ENCODE results near the gene LPO. TPM values are rescaled to one million over a fixed set of nuclear protein-coding genes. Genes with fewer than 3 reads are reported as not detected.

Gene LPO
- total and polyA plus RNA-seq, 9 of the 15 experiments (the other 6 are each of a cell fraction or from before 2014, with no cell fraction given) = 0.07 to 0.11 TPM; not detected in 7

DNA sequence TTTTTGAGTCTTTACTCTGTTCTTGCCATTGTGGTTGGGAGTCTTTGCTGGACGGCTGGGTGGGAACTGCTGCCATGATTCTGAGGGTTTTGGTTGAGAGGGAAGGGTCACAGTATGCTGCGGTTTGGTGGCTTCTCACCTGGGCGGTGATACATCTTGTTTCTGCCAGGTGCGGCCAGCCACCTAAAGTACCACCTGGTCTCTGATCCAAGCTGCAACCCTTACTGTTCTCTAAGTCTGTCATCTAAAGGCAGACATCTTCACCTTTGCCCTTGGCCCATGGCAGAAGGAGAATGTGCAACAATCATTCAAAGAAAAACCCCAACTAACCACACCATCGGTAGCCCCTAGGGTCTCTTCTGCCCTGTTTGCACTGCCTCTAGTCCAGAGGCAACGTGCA lies 62.0 kb downstream of the LPO start:
- Histone ChIP-seq H3K4me3 (no peak overlapping the region), H3K9ac (ENCODE audit: insufficient read depth in 1 of 2, low read depth in 2 of 2, low read length in 2 of 2) (no peak overlapping the region), H4K20me1 (replicated peaks; ENCODE audit: control insufficient read depth, insufficient read depth, low read length) (no peaks in the 10 kb centered on the region), H3K9me1 (ENCODE audit: control insufficient read depth, insufficient read depth, low read length) (peaks cover 11% of the 10 kb centered on the region), H3K36me3 (ENCODE audit: control insufficient read depth, insufficient read depth, low read length) (no peaks in the 10 kb centered on the region), H3K4me2 (ENCODE audit: insufficient read depth, low read length) (no peak overlapping the region), H3K4me1 (replicated peaks in 1 of 2; ENCODE audit: control insufficient read depth in 2 of 2, insufficient read depth in 2 of 2, low read length in 2 of 2) (peaks cover 4 to 12% of the 10 kb centered on the region in 2 experiments; a peak in 2 of 5 replicates), H3K9me3 (replicated peaks; ENCODE audit: control insufficient read depth, insufficient read depth, low read depth, low read length) (no peaks in the 10 kb centered on the region), H3K27ac (ENCODE audit: extremely low read depth, low read depth, low read length) (no peak overlapping the region), H3K79me2 (ENCODE audit: control insufficient read depth, insufficient read depth, low read length) (no peaks in the 10 kb centered on the region), H3K27me3 (ENCODE audit: control insufficient read depth in 2 of 2, insufficient read depth in 2 of 2, low read length in 2 of 2) (no peaks in the 10 kb centered on the region), H2AFZ (ENCODE audit: low read depth, low read length) (no peak overlapping the region)
- WGBS (ENCODE audit: insufficient coverage, low coverage, missing lambda C conversion rate) = 21% methylated on average over 6 of the region's 6 CpGs
- no peak for TF ChIP-seq ZNF23 (CRISPR knock-in tag; IDR thresholded peaks at IDR 0.05)
- TF ChIP-seq TARDBP (IDR thresholded peaks at IDR 0.05) = no peak
- TF ChIP-seq SRSF3 (IDR thresholded peaks at IDR 0.05; ENCODE audit: insufficient read depth, low read length) = no peak
- intact Hi-C loops (cut with micrococcal nuclease) (no loop called here), in situ Hi-C loops (cut with MboI) (no loop called here)
- BruUV-seq (replicated peaks) = no TSS peak
- no peak for DNase-seq (ENCODE audit: extremely low read depth in 1 of 4, low spot score in 3 of 4)
- no peak for FAIRE-seq
- ATAC-seq = no peak
- POLR2A ChIA-PET = interaction anchor here (0.5 kb wide), 1 partner anchor 10 kb away, joined by 3 read pairs; no protein-coding TSS in a partner anchor
- CTCF ChIA-PET (ENCODE audit: low intra/inter-chr PET ratio) = no interaction called here

DNA sequence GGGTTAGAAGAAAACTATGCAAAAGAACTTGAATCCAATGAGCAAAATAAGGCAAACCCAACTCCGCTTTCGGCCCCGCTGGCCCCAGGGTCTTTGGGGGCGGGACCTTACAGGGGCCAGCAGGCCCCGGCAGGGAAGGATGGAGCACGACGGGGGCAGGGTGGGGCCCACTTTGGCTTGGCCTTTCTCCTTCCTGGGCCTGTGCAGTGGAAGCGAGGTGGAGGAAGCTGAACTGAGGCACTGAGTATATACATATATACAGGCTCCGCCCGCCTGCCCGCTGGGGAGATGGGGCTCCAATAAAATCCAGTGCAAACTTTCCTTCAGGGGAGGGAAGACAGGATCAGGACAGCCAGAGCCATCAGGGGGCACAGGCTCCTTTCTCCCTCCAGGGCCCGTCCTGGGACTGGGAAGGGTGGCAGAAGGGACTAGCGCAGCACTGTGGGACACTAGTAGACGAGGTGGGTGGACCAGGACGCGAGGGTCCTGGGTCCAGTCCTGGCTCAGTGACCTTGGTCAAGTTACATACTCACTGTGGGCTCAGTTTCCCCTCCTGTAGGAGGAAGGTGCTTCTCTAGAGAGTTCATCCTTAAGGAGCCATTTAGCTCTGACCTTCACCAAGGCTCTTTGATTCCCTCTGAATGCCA lies 63.2 kb downstream of the LPO start:
- CTCF ChIA-PET (ENCODE audit: low intra/inter-chr PET ratio) = no interaction called here
- Histone ChIP-seq H3K79me2 (ENCODE audit: control insufficient read depth, insufficient read depth, low read length) (no peaks in the 10 kb centered on the region), H3K4me3 (no peak overlapping the region), H3K27ac (ENCODE audit: extremely low read depth, low read depth, low read length) (no peak overlapping the region), H3K9ac (ENCODE audit: insufficient read depth in 1 of 2, low read depth in 2 of 2, low read length in 2 of 2) (peak overlapping the region in 1 of 2 experiments; percentile 65; a peak in 1 of 4 replicates), H3K9me3 (replicated peaks; ENCODE audit: control insufficient read depth, insufficient read depth, low read depth, low read length) (no peaks in the 10 kb centered on the region), H3K4me2 (ENCODE audit: insufficient read depth, low read length) (no peak overlapping the region), H3K36me3 (ENCODE audit: control insufficient read depth, insufficient read depth, low read length) (no peaks in the 10 kb centered on the region), H3K27me3 (ENCODE audit: control insufficient read depth in 2 of 2, insufficient read depth in 2 of 2, low read length in 2 of 2) (no peaks in the 10 kb centered on the region), H4K20me1 (replicated peaks; ENCODE audit: control insufficient read depth, insufficient read depth, low read length) (no peaks in the 10 kb centered on the region), H2AFZ (ENCODE audit: low read depth, low read length) (no peak overlapping the region), H3K9me1 (ENCODE audit: control insufficient read depth, insufficient read depth, low read length) (peaks cover 11% of the 10 kb centered on the region), H3K4me1 (replicated peaks in 1 of 2; ENCODE audit: control insufficient read depth in 2 of 2, insufficient read depth in 2 of 2, low read length in 2 of 2) (peaks cover 4 to 12% of the 10 kb centered on the region in 2 experiments; a peak in 2 of 5 replicates)
- POLR2A ChIA-PET = interaction anchor here (0.6 kb wide), 1 partner anchor 22 kb away, joined by 3 read pairs; no protein-coding TSS in a partner anchor
- 49% methylated on average over 15 of the region's 16 CpGs for WGBS (ENCODE audit: insufficient coverage, low coverage, missing lambda C conversion rate)
- in situ Hi-C loops (cut with MboI) = no loop called here
- FAIRE-seq (no peak), DNase-seq (ENCODE audit: extremely low read depth in 1 of 4, low spot score in 3 of 4) (no peak), ATAC-seq (no peak)
- intact Hi-C loops (cut with micrococcal nuclease) = no loop called here
- no TSS peak for BruUV-seq (replicated peaks)
- no peak for TF ChIP-seq FOSL1 (tag; conservative IDR thresholded peaks at IDR 0.05)
- no peak for TF ChIP-seq ZNF212 (CRISPR knock-in tag; IDR thresholded peaks at IDR 0.05)
- TF ChIP-seq ZNF444 (CRISPR knock-in tag; IDR thresholded peaks at IDR 0.05) = no peak
- no peak for TF ChIP-seq KDM5B (IDR thresholded peaks at IDR 0.05; ENCODE audit: insufficient replicate concordance, low read depth, low read length)
- TF ChIP-seq RHOXF2B (CRISPR knock-in tag; conservative IDR thresholded peaks at IDR 0.05) = no peak

Data from K562 (cell line).